ENCODE results near the gene LYPD6.
"Not testable (repeated sequence)": the region's sequence is repeated elsewhere in the genome, so short reads cannot be mapped to it uniquely, and the experiment has no call there.

The LYPD6 gene

DNA sequence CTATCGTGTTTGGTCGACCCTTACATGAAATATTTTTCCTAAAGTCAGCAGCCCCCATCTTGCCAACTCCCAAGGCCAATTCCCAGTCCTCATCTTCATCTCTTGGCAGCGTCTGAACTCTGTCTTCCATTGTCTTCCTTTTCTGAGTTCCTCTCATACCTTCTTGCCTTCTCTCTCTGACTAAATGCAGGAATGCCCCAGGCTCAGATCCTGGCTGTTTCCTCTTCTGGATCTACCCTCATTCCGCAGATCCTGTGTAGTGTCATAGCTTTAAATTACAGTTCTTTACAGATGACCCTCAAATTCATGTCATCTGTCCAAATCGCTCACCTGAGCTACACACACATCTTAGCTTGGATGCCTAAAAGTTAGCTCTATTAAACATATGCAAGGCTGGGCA lies 162.5 kb downstream of the LYPD6 start:
- POLR2A ChIA-PET, result no interaction called here
- TF ChIP-seq FOXA1 (IDR thresholded peaks at IDR 0.05) (no peak), ZNF384 (IDR thresholded peaks at IDR 0.05) (no peak), SP1 (IDR thresholded peaks at IDR 0.05) (no peak), TARDBP (IDR thresholded peaks at IDR 0.05) (no peak), PKNOX1 (IDR thresholded peaks at IDR 0.05) (no peak), SUZ12 (IDR thresholded peaks at IDR 0.05) (no peak), CTBP1 (IDR thresholded peaks at IDR 0.05; ENCODE audit: borderline replicate concordance) (no peak), HDGF (IDR thresholded peaks at IDR 0.05; ENCODE audit: borderline replicate concordance) (no peak), L3MBTL2 (conservative IDR thresholded peaks at IDR 0.05) (no peak), FOXM1 (IDR thresholded peaks at IDR 0.05; ENCODE audit: borderline replicate concordance) (no peak), BHLHE40 (IDR thresholded peaks at IDR 0.05; ENCODE audit: borderline replicate concordance) (no peak), NFRKB (IDR thresholded peaks at IDR 0.05) (no peak), ELF4 (IDR thresholded peaks at IDR 0.05) (no peak)
- CTCF ChIA-PET, result no interaction called here
- DNase-seq (ENCODE audit: extremely low spot score), result no peak

GRCh38 chr2:149499204-149499603 lies 168.8 kb downstream of the LYPD6 start:
- POLR2A ChIA-PET; DNase-seq (ENCODE audit: extremely low spot score); CTCF ChIA-PET: not testable (repeated sequence)

DNA sequence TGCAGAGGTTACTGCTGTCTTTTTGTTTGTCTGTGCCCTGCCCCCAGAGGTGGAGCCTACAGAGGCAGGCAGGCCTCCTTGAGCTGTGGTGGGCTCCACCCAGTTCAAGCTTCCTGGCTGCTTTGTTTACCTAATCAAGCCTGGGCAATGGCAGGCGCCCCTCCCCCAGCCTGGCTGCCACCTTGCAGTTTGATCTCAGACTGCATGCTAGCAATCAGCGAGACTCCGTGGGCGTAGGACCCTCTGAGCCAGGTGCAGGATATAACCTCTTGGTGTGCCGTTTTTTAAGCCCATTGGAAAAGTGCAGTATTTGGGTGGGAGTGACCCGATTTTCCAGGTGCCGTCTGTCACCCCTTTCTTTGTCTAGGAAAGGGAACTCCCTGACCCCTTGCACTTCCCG lies 176.4 kb downstream of the LYPD6 start:
- DNase-seq (ENCODE audit: extremely low spot score); POLR2A ChIA-PET; CTCF ChIA-PET: not testable (repeated sequence)

DNA sequence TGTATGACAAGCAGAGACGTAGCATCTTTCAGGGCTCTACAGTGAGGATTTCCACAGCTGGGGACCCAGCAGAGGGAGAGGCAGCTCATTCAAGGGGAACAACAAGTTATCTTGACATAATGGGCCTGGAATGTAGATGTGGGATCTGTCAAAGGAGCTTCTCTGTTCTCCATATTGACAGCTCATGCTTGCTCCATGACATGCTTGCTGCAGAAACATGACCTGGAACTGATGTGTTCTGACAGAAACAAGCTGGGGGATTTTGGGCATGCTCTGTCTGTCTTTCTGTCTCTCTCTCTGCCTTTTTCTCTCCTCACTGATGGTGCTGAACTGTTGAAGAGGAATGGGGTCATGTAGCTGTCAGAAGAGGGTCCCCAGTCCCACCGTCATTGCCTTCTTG lies 177.6 kb downstream of the LYPD6 start:
- ChIA-PET CTCF (no interaction called here), POLR2A (no interaction called here)
- TF ChIP-seq SUZ12 (IDR thresholded peaks at IDR 0.05), result no peak
- TF ChIP-seq FOXM1 (IDR thresholded peaks at IDR 0.05; ENCODE audit: borderline replicate concordance), result no peak
- TF ChIP-seq ZNF384 (IDR thresholded peaks at IDR 0.05), result no peak
- TF ChIP-seq CTBP1 (IDR thresholded peaks at IDR 0.05; ENCODE audit: borderline replicate concordance), result no peak
- TF ChIP-seq BHLHE40 (IDR thresholded peaks at IDR 0.05; ENCODE audit: borderline replicate concordance), result no peak
- no peak for TF ChIP-seq FOXA1 (IDR thresholded peaks at IDR 0.05)
- no peak for TF ChIP-seq HDGF (IDR thresholded peaks at IDR 0.05; ENCODE audit: borderline replicate concordance)
- no peak for TF ChIP-seq FOXK2 (IDR thresholded peaks at IDR 0.05)
- TF ChIP-seq PKNOX1 (IDR thresholded peaks at IDR 0.05), result no peak
- no peak for TF ChIP-seq ELF4 (IDR thresholded peaks at IDR 0.05)
- no peak for TF ChIP-seq ARNT (IDR thresholded peaks at IDR 0.05)
- no peak for DNase-seq (ENCODE audit: extremely low spot score)

GRCh38 chr2:149513461-149513860 lies 183.1 kb downstream of the LYPD6 start:
- CTCF ChIA-PET, result no interaction called here
- DNase-seq (ENCODE audit: extremely low spot score), result no peak
- POLR2A ChIA-PET, result no interaction called here
- TF ChIP-seq ZNF384 (IDR thresholded peaks at IDR 0.05) (no peak), NFRKB (IDR thresholded peaks at IDR 0.05) (no peak), FOXA1 (IDR thresholded peaks at IDR 0.05) (no peak), TARDBP (IDR thresholded peaks at IDR 0.05) (no peak), HDGF (IDR thresholded peaks at IDR 0.05; ENCODE audit: borderline replicate concordance) (no peak), L3MBTL2 (conservative IDR thresholded peaks at IDR 0.05) (no peak)

Measured in HEK293T (cell line).